ENCODE results near the gene UBA1.

UBA1 gene

GRCh38 chrX:47162927-47163583, 30.6 kb upstream of the UBA1 start:
- peak overlapping the region; percentile 53; the same call in 1 of the 2 replicates for H3K27ac ChIP-seq
- no peak for TF ChIP-seq CTCF (conservative IDR thresholded peaks at IDR 0.05)

DNA sequence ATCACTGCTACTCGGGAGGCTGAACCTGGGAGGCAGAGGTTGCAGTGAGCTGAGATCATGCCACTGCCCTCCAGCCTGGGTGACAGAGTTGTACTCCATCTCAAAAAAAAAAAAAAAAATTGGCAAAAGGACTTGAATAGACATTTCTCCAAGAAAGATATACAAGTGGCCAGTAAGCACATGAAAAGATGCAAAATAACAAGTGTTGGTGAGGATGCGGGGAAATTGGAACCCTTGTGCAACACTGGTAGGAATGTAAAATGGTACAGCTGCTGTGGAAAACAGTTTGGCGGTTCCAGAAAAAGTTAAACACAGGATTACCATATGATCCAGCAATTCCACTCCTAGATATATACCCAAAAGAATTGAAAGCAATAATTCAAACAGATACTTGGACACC, 29.2 kb upstream of the UBA1 start:
- H3K27ac ChIP-seq = no peak overlapping the region
- TF ChIP-seq CTCF (conservative IDR thresholded peaks at IDR 0.05) = no peak

DNA sequence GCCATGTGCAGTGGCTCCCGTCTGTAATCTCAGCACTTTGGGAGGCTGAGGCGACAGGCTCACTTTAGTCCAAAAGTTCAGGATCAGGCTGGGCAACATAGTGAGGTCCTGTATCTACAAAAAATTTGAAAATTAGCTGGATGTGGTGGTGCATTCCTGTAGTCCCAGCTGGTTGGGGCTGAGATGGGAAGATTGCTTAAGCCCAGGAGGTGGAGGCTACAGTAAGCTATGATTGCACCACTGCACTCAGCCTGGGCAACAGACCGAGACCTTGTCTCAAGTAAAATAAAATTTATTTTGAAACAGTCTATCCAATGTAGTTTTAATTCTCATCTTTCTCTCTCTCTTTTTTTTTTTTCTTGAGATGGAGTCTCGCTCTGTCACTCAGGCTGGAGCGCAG, 27.5 kb upstream of the UBA1 start:
- no peak for TF ChIP-seq CTCF (conservative IDR thresholded peaks at IDR 0.05)
- H3K27ac ChIP-seq = no peak overlapping the region

DNA sequence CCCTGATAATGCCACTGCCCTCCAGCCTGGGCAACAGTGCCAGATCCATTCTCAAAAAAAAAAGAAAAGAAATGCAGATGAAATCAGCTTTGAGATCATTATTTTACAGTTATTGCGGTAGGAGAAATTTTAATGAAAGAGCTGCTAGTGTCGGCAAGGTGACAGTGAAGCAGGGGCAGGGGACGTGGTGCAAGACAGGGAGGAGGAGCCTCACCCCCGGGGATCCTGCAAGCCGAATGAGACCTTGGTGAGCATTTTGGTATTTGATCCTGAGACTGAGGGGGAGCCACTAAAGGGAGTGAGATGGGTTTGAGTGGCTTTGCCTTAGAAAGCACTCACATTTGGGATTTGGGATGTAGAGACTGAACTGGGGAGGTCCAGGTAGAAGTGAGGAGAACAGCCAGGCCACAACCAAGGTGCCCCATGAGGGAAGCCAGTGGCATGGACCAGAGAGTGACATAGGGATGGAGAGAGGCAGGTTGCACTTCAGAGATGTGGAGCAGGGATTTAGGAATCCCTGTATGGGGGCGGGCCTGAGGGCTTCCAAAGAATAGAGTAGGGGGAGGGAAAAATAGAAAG, 25.0 kb upstream of the UBA1 start:
- no peak overlapping the region for H3K27ac ChIP-seq

DNA sequence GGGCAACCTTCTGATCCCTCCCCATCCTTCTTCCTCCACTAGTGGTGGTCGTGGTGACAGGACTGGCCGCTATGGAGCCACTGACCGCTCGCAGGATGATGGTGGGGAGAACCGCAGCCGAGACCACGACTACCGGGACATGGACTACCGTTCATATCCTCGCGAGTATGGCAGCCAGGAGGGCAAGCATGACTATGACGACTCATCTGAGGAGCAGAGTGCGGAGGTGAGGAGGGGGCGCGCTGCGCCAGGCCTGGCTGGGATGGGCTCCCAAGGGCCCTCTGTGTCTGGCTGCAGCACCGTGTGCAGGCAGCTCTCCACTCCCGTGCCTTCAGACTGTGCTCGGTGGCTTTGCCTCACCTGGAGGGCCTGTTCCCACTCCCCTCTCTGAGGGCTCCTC, 24.4 kb upstream of the UBA1 start:
- no peak for TF ChIP-seq CTCF (conservative IDR thresholded peaks at IDR 0.05)
- no peak overlapping the region for H3K27ac ChIP-seq

More for the DNA sequence above, 25.0 kb upstream of the UBA1 start:
- TF ChIP-seq CTCF (conservative IDR thresholded peaks at IDR 0.05) = no peak

- no peak overlapping the region for H3K27ac ChIP-seq
These were observed 23.7 kb upstream of the UBA1 start for GRCh38 chrX:47169726-47170515.

More at GRCh38 chrX:47169726-47170515, 23.7 kb upstream of the UBA1 start:
- TF ChIP-seq CTCF (conservative IDR thresholded peaks at IDR 0.05) = no peak

All from VCaP (cell line).